ENCODE data around the gene GK2.

GRCh38 chr4:79425586-79425985 is 17.6 kb upstream of the GK2 start:
- TF ChIP-seq, protein P1, sequence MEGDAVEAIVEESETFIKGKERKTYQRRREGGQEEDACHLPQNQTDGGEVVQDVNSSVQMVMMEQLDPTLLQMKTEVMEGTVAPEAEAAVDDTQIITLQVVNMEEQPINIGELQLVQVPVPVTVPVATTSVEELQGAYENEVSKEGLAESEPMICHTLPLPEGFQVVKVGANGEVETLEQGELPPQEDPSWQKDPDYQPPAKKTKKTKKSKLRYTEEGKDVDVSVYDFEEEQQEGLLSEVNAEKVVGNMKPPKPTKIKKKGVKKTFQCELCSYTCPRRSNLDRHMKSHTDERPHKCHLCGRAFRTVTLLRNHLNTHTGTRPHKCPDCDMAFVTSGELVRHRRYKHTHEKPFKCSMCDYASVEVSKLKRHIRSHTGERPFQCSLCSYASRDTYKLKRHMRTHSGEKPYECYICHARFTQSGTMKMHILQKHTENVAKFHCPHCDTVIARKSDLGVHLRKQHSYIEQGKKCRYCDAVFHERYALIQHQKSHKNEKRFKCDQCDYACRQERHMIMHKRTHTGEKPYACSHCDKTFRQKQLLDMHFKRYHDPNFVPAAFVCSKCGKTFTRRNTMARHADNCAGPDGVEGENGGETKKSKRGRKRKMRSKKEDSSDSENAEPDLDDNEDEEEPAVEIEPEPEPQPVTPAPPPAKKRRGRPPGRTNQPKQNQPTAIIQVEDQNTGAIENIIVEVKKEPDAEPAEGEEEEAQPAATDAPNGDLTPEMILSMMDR (IDR thresholded peaks at IDR 0.05), result no peak
- TF ChIP-seq POLR2A (IDR thresholded peaks at IDR 0.05), result no peak
